HCT116 (cell line): ENCODE measurements around the gene RASAL2. TPM values are rescaled to one million over a fixed set of nuclear protein-coding genes. Genes with fewer than 3 reads are reported as not detected.

Source experiments
- ATAC-seq: fragments of 200-7000 bp; cut with Tn5 transposase; 2 replicates; pipeline ENCODE4 v1.9.1; 2020; ENCODE audit warnings: mild to moderate bottlenecking, moderate library complexity
- BruUV-seq: library from RNA; stranded (reverse); fragments of 400-500 nt; replicated peaks from 2 replicates; lab custom pipeline; 2021; lab: Mats Ljungman, UMichigan
- CTCF ChIA-PET: fragments of 300-600 bp; sonication (Branson Sonifier 250); formaldehyde crosslinking; loops from one replicate; lab custom pipeline; 2021; ENCODE audit warnings: antibody characterized with exemption; lab: Charles Lee
- POLR2A ChIA-PET: fragments of 300-600, 350-600 bp; sonication (Branson Sonifier 250); formaldehyde crosslinking; loops from one replicate; lab custom pipeline; 2021; ENCODE audit warnings: antibody characterized with exemption; lab: Charles Lee
- RAD21 ChIA-PET, 2 experiments: fragments of 300-600 bp; sonication (Branson Sonifier 250); formaldehyde crosslinking; loops; one replicate each; lab custom pipeline; 2023; ENCODE audit warnings: low total read pairs in 2 of 2; ENCODE audit not compliant: uncharacterized antibody in 2 of 2, unreplicated experiment in 2 of 2, low non-redundant PET in 1 of 2; lab: Charles Lee
- DNase-seq: peaks from one replicate; pipeline ENCODE4 v3.0.0-alpha.2; 2010; ENCODE audit warnings: low read depth, low spot score
- H2AFZ ChIP-seq: fragments of 200-600 bp; shearing (Covaris generic), sonication (generic); 2 replicates; pipeline ENCODE4 v1.6.1; 2017; ENCODE audit warnings: low read depth, mixed run types, mixed read lengths, antibody characterized with exemption, low read length; ENCODE audit not compliant: poor library complexity, severe bottlenecking
- H3K27ac ChIP-seq: 2 replicates; pipeline ENCODE4 v1.5.1; 2012; ENCODE audit warnings: low read depth, low read length
- H3K27me3 ChIP-seq: fragments of 200-600 bp; sonication (generic); 2 replicates; pipeline ENCODE4 v1.6.1; 2016; ENCODE audit warnings: mixed run types, low read length, mixed read lengths; ENCODE audit not compliant: insufficient read depth
- H3K36me3 ChIP-seq, 2 experiments: fragments of 200-500 bp in 1 of 2; fragments of 200-600 bp in 1 of 2; sonication (Bioruptor generic) in 1 of 2; sonication (generic) in 1 of 2; 2 replicates each; pipeline versions ENCODE4 v1.5.1 to v1.6.1; 2014 to 2016; ENCODE audit warnings: low read length in 2 of 2, inconsistent platforms in 1 of 2, mixed read lengths in 1 of 2, mixed run types in 1 of 2; ENCODE audit not compliant: insufficient read depth in 2 of 2, control insufficient read depth in 1 of 2
- H3K4me1 ChIP-seq, 2 experiments: fragments of 200-600 bp in 1 of 2; sonication (generic) in 1 of 2; 2 replicates each; pipeline versions ENCODE4 v1.5.1 to v1.6.1; 2012 to 2017; ENCODE audit warnings: low read length in 2 of 2, inconsistent platforms in 1 of 2, mild to moderate bottlenecking in 1 of 2, mixed read lengths in 1 of 2, mixed run types in 1 of 2, moderate library complexity in 1 of 2; ENCODE audit not compliant: insufficient read depth in 2 of 2, control insufficient read depth in 1 of 2
- H3K4me2 ChIP-seq: fragments of 200-600 bp; sonication (generic); 2 replicates; pipeline ENCODE4 v1.6.1; 2017; ENCODE audit warnings: mixed run types, low read length, mixed read lengths
- H3K4me3 ChIP-seq, 2 experiments: fragments of 200-600 bp in 1 of 2; sonication (generic) in 1 of 2; replicated peaks in 1 of 2; 2 replicates each; pipeline ENCODE4 v1.5.1; 2011 to 2016; ENCODE audit warnings: low read length in 2 of 2, control low read depth in 1 of 2, low read depth in 1 of 2, mild to moderate bottlenecking in 1 of 2, mixed read lengths in 1 of 2, mixed run types in 1 of 2
- H3K79me2 ChIP-seq: fragments of 200-600 bp; sonication (generic); 2 replicates; pipeline ENCODE4 v1.6.1; 2017; ENCODE audit warnings: mild to moderate bottlenecking, mixed run types, low read length, moderate library complexity, mixed read lengths; ENCODE audit not compliant: insufficient read depth
- H3K9ac ChIP-seq: fragments of 200-600 bp; sonication (generic); 2 replicates; pipeline ENCODE4 v1.6.1; 2016; ENCODE audit warnings: low read length, mixed read lengths
- H3K9me2 ChIP-seq: fragments of 200-600 bp; sonication (generic), shearing (Covaris generic); 2 replicates; pipeline ENCODE4 v1.6.1; 2017; ENCODE audit warnings: mixed run types, mild to moderate bottlenecking, moderate library complexity; ENCODE audit not compliant: insufficient read depth
- H3K9me3 ChIP-seq, 2 experiments: fragments of 200-500 bp in 1 of 2; fragments of 200-600 bp in 1 of 2; sonication (Bioruptor generic) in 1 of 2; sonication (generic) in 1 of 2; 2 replicates each; pipeline ENCODE4 v1.6.1; 2014 to 2017; ENCODE audit warnings: low read length in 2 of 2, mixed read lengths in 2 of 2, inconsistent platforms in 1 of 2, low read depth in 1 of 2, mild to moderate bottlenecking in 1 of 2, mixed run types in 1 of 2, moderate library complexity in 1 of 2; ENCODE audit not compliant: control insufficient read depth in 1 of 2, insufficient read depth in 1 of 2
- H4K20me1 ChIP-seq: fragments of 200-600 bp; sonication (generic), shearing (Covaris generic); 2 replicates; pipeline ENCODE4 v1.6.1; 2017; ENCODE audit warnings: mixed run types, mild to moderate bottlenecking, moderate library complexity; ENCODE audit not compliant: insufficient read depth
- ATF3 ChIP-seq: IDR thresholded peaks from 2 replicates; pipeline ENCODE4 v1.6.1; 2012
- CBX3 ChIP-seq: IDR thresholded peaks from 2 replicates; pipeline ENCODE4 v1.6.1; 2012; ENCODE audit warnings: low read depth
- CEBPB ChIP-seq: IDR thresholded peaks from 2 replicates; pipeline ENCODE4 v1.6.1; 2012; ENCODE audit warnings: low read depth
- CTCF ChIP-seq, 3 experiments: fragments of 200-600 bp in 1 of 3; sonication (generic) in 1 of 3; IDR thresholded peaks in 2 of 3; conservative IDR thresholded peaks in 1 of 3; 2 replicates each; pipeline ENCODE4 v1.5.1; 2012 to 2017; ENCODE audit warnings: low read depth in 2 of 3, low read length in 2 of 3, antibody characterized with exemption in 1 of 3, borderline replicate concordance in 1 of 3, control low read depth in 1 of 3, mild to moderate bottlenecking in 1 of 3, mixed read lengths in 1 of 3, mixed run types in 1 of 3, moderate library complexity in 1 of 3; ENCODE audit not compliant: insufficient read depth in 1 of 3
- ELF1 ChIP-seq: IDR thresholded peaks from 2 replicates; pipeline ENCODE4 v1.6.1; 2012; ENCODE audit warnings: low read depth, borderline replicate concordance
- EZH2 ChIP-seq: fragments of 200-600 bp; sonication (generic); IDR thresholded peaks from 2 replicates; pipeline ENCODE4 v1.6.1; 2017; ENCODE audit warnings: antibody characterized with exemption, mixed run types
- FOSL1 ChIP-seq: IDR thresholded peaks from 2 replicates; pipeline ENCODE4 v1.6.1; 2012; ENCODE audit warnings: low read depth
- JUND ChIP-seq: IDR thresholded peaks from 2 replicates; pipeline ENCODE4 v1.6.1; 2012
- POLR2A ChIP-seq: IDR thresholded peaks from 2 replicates; pipeline ENCODE4 v1.7.0; 2011; ENCODE audit warnings: borderline replicate concordance; ENCODE audit not compliant: insufficient read depth, insufficient read length; ENCODE audit errors: extremely low read depth
- POLR2AphosphoS5 ChIP-seq: IDR thresholded peaks from 2 replicates; pipeline ENCODE4 v1.6.1; 2011; ENCODE audit warnings: mild to moderate bottlenecking, low read depth, low read length, moderate library complexity
- RAD21 ChIP-seq: IDR thresholded peaks from 2 replicates; pipeline ENCODE4 v1.6.1; 2012; ENCODE audit warnings: low read depth, mild to moderate bottlenecking
- REST ChIP-seq: IDR thresholded peaks from 2 replicates; pipeline ENCODE4 v1.6.1; 2012; ENCODE audit warnings: low read depth
- SIN3A ChIP-seq: IDR thresholded peaks from 2 replicates; pipeline ENCODE4 v1.6.1; 2012; ENCODE audit warnings: low read depth
- SP1 ChIP-seq: IDR thresholded peaks from 2 replicates; pipeline ENCODE4 v1.6.1; 2012; ENCODE audit warnings: low read depth
- SRF ChIP-seq: IDR thresholded peaks from 2 replicates; pipeline ENCODE4 v1.6.1; 2012; ENCODE audit warnings: low read depth
- TCF7L2 ChIP-seq: IDR thresholded peaks from 2 replicates; pipeline ENCODE4 v1.7.0; 2011; ENCODE audit warnings: borderline replicate concordance, inconsistent platforms; ENCODE audit not compliant: insufficient read depth, insufficient read length; ENCODE audit errors: extremely low read depth
- YY1 ChIP-seq: IDR thresholded peaks from 2 replicates; pipeline ENCODE4 v1.6.1; 2011; ENCODE audit warnings: low read length, low read depth, moderate library complexity, mild to moderate bottlenecking; ENCODE audit not compliant: insufficient replicate concordance; ENCODE audit errors: extremely low read depth
- ZBTB33 ChIP-seq: IDR thresholded peaks from 2 replicates; pipeline ENCODE4 v1.6.1; 2011; ENCODE audit warnings: mild to moderate bottlenecking, low read length, moderate library complexity; ENCODE audit not compliant: insufficient replicate concordance; ENCODE audit errors: extremely low read depth
- ZFX ChIP-seq: fragments of 450-650 bp; IDR thresholded peaks from 2 replicates; pipeline ENCODE4 v1.6.1; 2017
- intact Hi-C: fragments of 100-400 bp; cut with micrococcal nuclease; formaldehyde crosslinking; loops from 2 replicates; pipeline ENCODE4 v1.10.0; 2022
- total RNA-seq: library from RNA; stranded (reverse); gene quantifications from one replicate; pipeline ENCODE4 v1.2.1, GENCODE V29; 2021; ENCODE audit not compliant: unreplicated experiment

The RASAL2 gene
- total RNA-seq, 1 experiment from 2014 or later: 11.7 TPM

GRCh38 chr1:178189814-178190213 lies 95.9 kb downstream of the RASAL2 start:
- ChIA-PET POLR2A (no interaction called here), RAD21 (no interaction called here), CTCF (interaction anchor here (1.0 to 2.8 kb wide), 4 partner anchors 10 to 241 kb away, joined by 3 to 8 read pairs (median 4); no protein-coding TSS in a partner anchor)
- H3K36me3 ChIP-seq: no peaks in the 10 kb centered on the region
- H3K27ac ChIP-seq: no peak overlapping the region
- no peak overlapping the region for H3K4me3 ChIP-seq
- H3K9me2 ChIP-seq: no peaks in the 10 kb centered on the region
- no peak overlapping the region for H3K4me2 ChIP-seq
- peak; percentile 82 for ATAC-seq
- TF ChIP-seq JUND (no peak), ELF1 (no peak), ZFX (no peak), SP1 (no peak), EZH2 (no peak), FOSL1 (no peak), SIN3A (no peak), YY1 (no peak), POLR2A (no peak), ZBTB33 (no peak), CTCF (IDR thresholded peaks at IDR 0.05 in 2 of 3, conservative IDR thresholded peaks at IDR 0.05 in 1 of 3; ENCODE audit: borderline replicate concordance in 1 of 3, insufficient read depth in 1 of 3, low read depth in 2 of 3, low read length in 2 of 3) (peak; percentile 57 to 73 (median 70); a peak in 5 of 6 replicates), CBX3 (peak; percentile 60; the same call in 1 of the 2 replicates), ATF3 (no peak), RAD21 (peak; percentile 69), POLR2AphosphoS5 (no peak), SRF (no peak), TCF7L2 (no peak), REST (no peak), CEBPB (no peak)
- no peaks in the 10 kb centered on the region for H3K27me3 ChIP-seq
- H4K20me1 ChIP-seq: no peaks in the 10 kb centered on the region
- no peak overlapping the region for H2AFZ ChIP-seq
- 0 out of 2 replicates have a peak, but pooled peaks cover 11% of the 10 kb centered on the region for H3K79me2 ChIP-seq
- intact Hi-C loops: loop anchor here (1.0 to 2.0 kb wide), 2 partner anchors 159 to 242 kb away; no protein-coding TSS in a partner anchor
- no peak overlapping the region for H3K9ac ChIP-seq
- BruUV-seq: no TSS peak
- H3K4me1 ChIP-seq: peaks cover 0 to 4% of the 10 kb centered on the region in 2 experiments; a peak in 2 of 4 replicates
- H3K9me3 ChIP-seq: no peaks in the 10 kb centered on the region
- peak; percentile 13 for DNase-seq
